BLaER1 treated with 17β-estradiol and CSF1 and Interleukin-3, amounts not matched to agents 10 nM and 100 nM (cell line): ENCODE measurements around the gene CCDC97.
A peak's percentile ranks its signal among the peaks of the same experiment; 100 is the strongest.

Source experiments
- H3K27ac ChIP-seq, 11 experiments: shearing (Covaris generic); formaldehyde crosslinking; 2 replicates each; pipeline ENCODE4 v1.8.1; 2022
- H3K27me3 ChIP-seq, 11 experiments: shearing (Covaris generic); formaldehyde crosslinking; 2 replicates each; pipeline ENCODE4 v1.8.1; 2022
- H3K36me3 ChIP-seq, 11 experiments: shearing (Covaris generic); formaldehyde crosslinking; 2 replicates each; pipeline ENCODE4 v1.8.1; 2022
- H3K4me1 ChIP-seq, 10 experiments: shearing (Covaris generic); formaldehyde crosslinking; 2 replicates each; pipeline ENCODE4 v1.8.1; 2022
- H3K4me2 ChIP-seq, 11 experiments: shearing (Covaris generic); formaldehyde crosslinking; 2 replicates each; pipeline ENCODE4 v1.8.1; 2022
- H3K4me3 ChIP-seq, 10 experiments: shearing (Covaris generic); formaldehyde crosslinking; 2 replicates each; pipeline ENCODE4 v1.8.1; 2022
- H3K9ac ChIP-seq, 11 experiments: shearing (Covaris generic); formaldehyde crosslinking; 2 replicates each; pipeline ENCODE4 v1.8.1; 2022
- H3K9me3 ChIP-seq, 11 experiments: shearing (Covaris generic); formaldehyde crosslinking; replicated peaks in 1 of 11; 2 replicates each; pipeline ENCODE4 v1.8.1; 2022
- H4K20me1 ChIP-seq, 11 experiments: shearing (Covaris generic); formaldehyde crosslinking; 2 replicates each; pipeline ENCODE4 v1.8.1; 2022
- Cebpa-rat ChIP-seq, 11 experiments: shearing (Covaris generic); IDR thresholded peaks; 2 replicates each; pipeline ENCODE4 v1.8.1; 2022

CCDC97 gene

GRCh38 chr19:41295499-41295898 is 14.5 kb upstream of the CCDC97 start:
- H4K20me1 ChIP-seq = peaks cover 13 to 100% (median 97%) of the 10 kb centered on the region in 11 experiments; a peak in 20 of 22 replicates
- H3K4me2 ChIP-seq = peak overlapping the region in 8 of 11 experiments; percentile 79 to 90 (median 82); a peak in 8 of 22 replicates
- H3K4me3 ChIP-seq = no peak overlapping the region
- no peaks in the 10 kb centered on the region for H3K27me3 ChIP-seq
- no peak for TF ChIP-seq Cebpa-rat (IDR thresholded peaks at IDR 0.05)
- H3K36me3 ChIP-seq = peaks cover 73 to 100% (median 98%) of the 10 kb centered on the region in 11 experiments
- H3K9ac ChIP-seq = peak overlapping the region in 3 of 11 experiments; percentile 8 to 52 (median 14); a peak in 2 of 22 replicates
- H3K4me1 ChIP-seq = peaks cover 47 to 64% (median 62%) of the 10 kb centered on the region in 10 experiments
- no peaks in the 10 kb centered on the region for H3K9me3 ChIP-seq
- H3K27ac ChIP-seq = peak overlapping the region in 1 of 11 experiments; percentile 2; a peak in 1 of 22 replicates

GRCh38 chr19:41296433-41296871 is 13.5 kb upstream of the CCDC97 start:
- H3K9ac ChIP-seq = peak overlapping the region in 10 of 11 experiments; percentile 17 to 89 (median 65); a peak in 13 of 22 replicates
- peaks cover 72 to 100% (median 98%) of the 10 kb centered on the region in 11 experiments for H3K36me3 ChIP-seq
- no peak for TF ChIP-seq Cebpa-rat (IDR thresholded peaks at IDR 0.05)
- H3K4me3 ChIP-seq = no peak overlapping the region; a peak in 1 of 20 replicates
- H3K4me2 ChIP-seq = peak overlapping the region; percentile 79 to 90 (median 82)
- peaks cover 6 to 100% (median 98%) of the 10 kb centered on the region in 11 experiments; a peak in 20 of 22 replicates for H4K20me1 ChIP-seq
- no peaks in the 10 kb centered on the region for H3K9me3 ChIP-seq
- H3K27me3 ChIP-seq = no peaks in the 10 kb centered on the region
- peak overlapping the region in 10 of 11 experiments; percentile 2 to 98 (median 82); a peak in 14 of 22 replicates for H3K27ac ChIP-seq
- H3K4me1 ChIP-seq = peaks cover 57 to 74% (median 72%) of the 10 kb centered on the region in 10 experiments

GRCh38 chr19:41297628-41298347 is 12.2 kb upstream of the CCDC97 start:
- H3K4me2 ChIP-seq = peak overlapping the region; percentile 79 to 90 (median 82)
- H3K4me1 ChIP-seq = peaks cover 70 to 87% (median 85%) of the 10 kb centered on the region in 10 experiments
- no peaks in the 10 kb centered on the region for H3K27me3 ChIP-seq
- peak overlapping the region; percentile 41 to 89 (median 59); a peak in 21 of 22 replicates for H3K9ac ChIP-seq
- TF ChIP-seq Cebpa-rat (IDR thresholded peaks at IDR 0.05) = no peak
- H3K4me3 ChIP-seq = peak overlapping the region in 2 of 10 experiments; percentile 11 to 18; a peak in 4 of 20 replicates
- H4K20me1 ChIP-seq = peaks cover 4 to 100% (median 98%) of the 10 kb centered on the region in 11 experiments; a peak in 20 of 22 replicates
- peaks cover 65 to 98% (median 93%) of the 10 kb centered on the region in 11 experiments for H3K36me3 ChIP-seq
- H3K9me3 ChIP-seq = no peaks in the 10 kb centered on the region
- H3K27ac ChIP-seq = peak overlapping the region; percentile 41 to 98 (median 81)

GRCh38 chr19:41298348-41298964 is 11.5 kb upstream of the CCDC97 start:
- Histone ChIP-seq H3K36me3 (peaks cover 65 to 98% (median 93%) of the 10 kb centered on the region in 11 experiments), H3K9ac (peak overlapping the region; percentile 41 to 90 (median 70); a peak in 20 of 22 replicates), H3K27ac (peak overlapping the region; percentile 45 to 98 (median 81); a peak in 21 of 22 replicates), H4K20me1 (peaks cover 4 to 100% (median 99%) of the 10 kb centered on the region in 11 experiments; a peak in 20 of 22 replicates), H3K4me3 (peak overlapping the region in 5 of 10 experiments; percentile 5 to 28 (median 11); a peak in 5 of 20 replicates), H3K9me3 (no peaks in the 10 kb centered on the region), H3K27me3 (no peaks in the 10 kb centered on the region), H3K4me1 (peaks cover 77 to 94% (median 92%) of the 10 kb centered on the region in 10 experiments), H3K4me2 (peak overlapping the region; percentile 79 to 90 (median 82))
- TF ChIP-seq Cebpa-rat (IDR thresholded peaks at IDR 0.05) = no peak

- Histone ChIP-seq H3K4me1 (peaks cover 84 to 100% (median 98%) of the 10 kb centered on the region in 10 experiments), H4K20me1 (peaks cover 4 to 100% (median 99%) of the 10 kb centered on the region in 11 experiments; a peak in 20 of 22 replicates), H3K27me3 (no peaks in the 10 kb centered on the region), H3K9me3 (no peaks in the 10 kb centered on the region), H3K9ac (peak overlapping the region; percentile 21 to 90 (median 70); a peak in 19 of 22 replicates), H3K27ac (peak overlapping the region; percentile 36 to 98 (median 81)), H3K4me3 (peak overlapping the region in 4 of 10 experiments; percentile 5 to 28 (median 9); a peak in 4 of 20 replicates), H3K4me2 (peak overlapping the region; percentile 79 to 90 (median 82)), H3K36me3 (peaks cover 65 to 98% (median 93%) of the 10 kb centered on the region in 11 experiments)
- TF ChIP-seq Cebpa-rat (IDR thresholded peaks at IDR 0.05) = no peak
Observed at GRCh38 chr19:41299046-41299754, 10.8 kb upstream of the CCDC97 start.

- no peaks in the 10 kb centered on the region for H3K9me3 ChIP-seq
- H3K36me3 ChIP-seq = peaks cover 65 to 98% (median 93%) of the 10 kb centered on the region in 11 experiments
- no peak overlapping the region for H3K4me3 ChIP-seq
- H3K4me2 ChIP-seq = peak overlapping the region; percentile 79 to 90 (median 82)
- H4K20me1 ChIP-seq = peaks cover 4 to 100% (median 97%) of the 10 kb centered on the region in 11 experiments; a peak in 20 of 22 replicates
- no peak for TF ChIP-seq Cebpa-rat (IDR thresholded peaks at IDR 0.05)
- peak overlapping the region; percentile 9 to 98 (median 81); a peak in 17 of 22 replicates for H3K27ac ChIP-seq
- peak overlapping the region in 10 of 11 experiments; percentile 21 to 90 (median 70); a peak in 17 of 22 replicates for H3K9ac ChIP-seq
- peaks cover 89 to 100% (median 99%) of the 10 kb centered on the region in 10 experiments for H3K4me1 ChIP-seq
- H3K27me3 ChIP-seq = no peaks in the 10 kb centered on the region
Observed at GRCh38 chr19:41299755-41300089, 10.2 kb upstream of the CCDC97 start.

GRCh38 chr19:41300555-41300954 is 9.4 kb upstream of the CCDC97 start:
- H3K36me3 ChIP-seq = peaks cover 65 to 98% (median 93%) of the 10 kb centered on the region in 11 experiments
- H3K4me3 ChIP-seq = 0 out of 20 replicates have a peak overlapping the region, but pooled peaks of 1 of the 10 experiments have one; percentile 5
- peaks cover 4 to 99% (median 94%) of the 10 kb centered on the region in 11 experiments; a peak in 20 of 22 replicates for H4K20me1 ChIP-seq
- peak overlapping the region; percentile 14 to 90 (median 59); a peak in 17 of 22 replicates for H3K9ac ChIP-seq
- H3K9me3 ChIP-seq = no peaks in the 10 kb centered on the region
- H3K27ac ChIP-seq = peak overlapping the region in 10 of 11 experiments; percentile 9 to 98 (median 82); a peak in 15 of 22 replicates
- no peaks in the 10 kb centered on the region for H3K27me3 ChIP-seq
- peaks cover 94 to 100% (median 100%) of the 10 kb centered on the region in 10 experiments for H3K4me1 ChIP-seq
- TF ChIP-seq Cebpa-rat (IDR thresholded peaks at IDR 0.05) = no peak
- peak overlapping the region; percentile 79 to 90 (median 82) for H3K4me2 ChIP-seq
